GM18505 (cell line): ENCODE results near the gene NDUFS6.

ENCODE experiments used
- ATAC-seq: cut with Tn5 transposase; IDR thresholded peaks from one replicate; pipeline ENCODE4 v1.9.1; 2021; ENCODE audit not compliant: unreplicated experiment
- POLR2A ChIP-seq: IDR thresholded peaks from 4 replicates; pipeline ENCODE4 v1.6.1; 2011; ENCODE audit warnings: borderline replicate concordance; ENCODE audit not compliant: insufficient read depth, insufficient read length; ENCODE audit errors: extremely low read depth

NDUFS6 gene

DNA sequence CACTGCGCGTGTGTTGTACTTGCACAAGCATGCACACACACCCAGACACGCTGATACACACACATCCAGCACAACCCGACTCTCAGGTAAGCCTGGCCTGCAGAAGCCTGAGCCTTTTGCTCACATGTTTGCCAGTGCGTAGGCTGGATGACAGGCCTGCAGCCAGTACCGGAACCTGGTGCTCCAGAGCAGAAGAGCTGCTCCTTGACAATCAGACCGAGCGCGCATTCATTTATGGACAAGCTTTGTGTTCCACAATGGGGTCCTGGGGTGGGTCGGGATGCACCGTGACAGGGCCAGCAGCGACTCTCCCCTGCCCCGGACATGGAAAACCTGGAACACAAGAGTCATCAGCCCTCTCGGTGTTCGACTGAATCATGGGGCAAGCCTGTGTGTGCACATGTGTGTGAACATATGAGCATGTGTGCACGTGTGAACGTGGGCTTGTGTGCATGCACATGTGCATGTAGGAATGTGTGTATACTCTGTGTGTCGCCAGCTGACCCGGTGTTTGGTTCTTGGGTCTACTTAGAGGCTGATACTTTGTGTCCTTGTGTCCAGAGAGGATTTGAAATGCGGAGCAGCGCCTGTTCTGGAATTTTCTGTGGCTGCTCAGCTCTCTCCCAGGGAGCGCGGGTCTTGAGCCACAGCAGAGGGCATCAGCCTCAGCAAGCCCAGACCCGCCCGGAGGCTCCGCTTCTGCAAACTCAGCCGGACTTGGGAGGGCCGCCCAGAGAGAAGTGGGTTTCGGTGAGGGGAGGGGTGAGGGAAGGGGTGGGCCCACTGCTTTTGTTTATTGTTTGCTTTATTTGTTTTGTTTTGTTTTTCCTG lies 49.3 kb downstream of the NDUFS6 start:
- TF ChIP-seq POLR2A: no peak

DNA sequence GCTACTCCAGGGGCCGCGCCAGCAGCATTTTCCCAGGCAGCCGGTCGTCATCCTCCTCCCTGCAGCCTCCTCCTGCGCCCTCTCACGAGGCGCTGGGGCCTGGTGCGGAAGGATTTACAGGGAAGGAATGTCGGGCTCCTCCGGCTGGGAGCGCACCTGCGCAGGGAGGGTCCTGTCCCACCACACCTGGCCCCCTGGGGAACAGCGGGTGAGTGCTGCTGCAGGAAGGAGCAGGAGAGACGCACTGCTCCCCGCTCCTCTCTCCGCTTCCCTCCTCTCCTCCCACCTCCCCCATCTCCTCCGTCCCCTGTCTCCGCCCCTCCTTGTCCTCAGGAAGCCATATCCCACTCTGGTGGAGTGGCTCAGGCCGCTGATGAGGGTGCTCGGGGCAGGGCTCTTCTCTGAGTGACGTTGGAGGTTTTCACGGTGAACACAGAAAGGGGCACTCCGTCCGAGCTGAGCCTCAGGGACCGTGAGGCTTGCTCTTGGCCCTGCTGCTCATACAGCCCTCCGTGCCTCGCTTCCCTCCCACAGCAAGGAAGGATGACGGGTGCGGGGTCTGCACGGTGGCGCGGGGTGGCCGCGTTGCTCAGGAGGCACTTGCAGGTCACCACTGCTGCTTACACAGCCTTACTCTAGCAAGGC lies 50.2 kb downstream of the NDUFS6 start:
- no peak for TF ChIP-seq POLR2A
- no peak for ATAC-seq

More for the DNA sequence above, 49.3 kb downstream of the NDUFS6 start:
- ATAC-seq: no peak

DNA sequence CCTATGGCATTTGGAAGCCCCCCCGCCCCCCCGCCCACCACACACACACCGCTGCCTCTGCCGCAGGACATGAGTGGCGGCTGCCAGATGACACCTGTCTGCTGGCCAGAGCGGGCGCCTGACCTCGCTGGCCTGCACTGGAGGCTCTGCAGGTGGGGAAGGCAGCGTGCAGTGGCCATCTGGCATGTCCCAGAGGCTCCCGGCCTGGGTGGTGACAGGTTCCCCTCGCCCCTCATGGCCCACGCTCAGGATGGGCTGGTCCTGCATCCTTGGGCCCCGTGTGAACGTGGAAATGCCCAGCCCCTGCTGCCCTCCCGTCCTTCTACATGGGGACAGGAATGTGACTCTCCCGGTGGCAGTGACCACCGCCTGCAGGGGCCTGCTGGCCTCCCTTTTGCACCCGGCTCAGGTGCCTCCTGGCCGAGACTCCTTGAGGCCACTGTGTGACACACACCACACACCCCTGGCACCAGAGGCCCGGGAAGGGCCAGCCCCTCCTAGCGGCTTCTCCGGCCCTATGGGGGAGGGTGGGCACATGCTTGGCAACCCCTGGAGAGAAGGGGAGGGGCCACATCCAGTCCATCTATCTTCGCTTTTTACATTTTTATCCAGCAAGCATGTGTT lies 51.2 kb downstream of the NDUFS6 start:
- no peak for ATAC-seq
- TF ChIP-seq POLR2A: no peak

DNA sequence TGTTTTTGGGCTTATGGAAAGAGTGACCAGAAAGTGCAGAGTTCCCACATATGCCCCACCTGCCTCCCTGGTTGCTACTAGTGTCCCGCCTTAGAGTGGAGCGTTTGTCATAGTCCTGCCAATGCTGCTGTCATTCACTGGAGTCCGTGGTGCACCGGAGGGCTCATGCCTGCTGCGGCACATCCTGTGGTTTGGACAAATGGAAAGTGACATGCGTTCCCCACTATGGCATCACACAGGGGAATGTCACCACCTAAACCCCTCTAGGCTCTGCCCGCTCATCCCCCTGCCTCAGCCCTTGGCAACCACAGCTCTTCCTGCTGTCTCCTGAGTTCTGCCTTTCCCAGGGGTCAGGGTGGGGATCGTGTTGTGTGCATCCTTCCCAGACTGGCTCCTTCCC lies 52.3 kb downstream of the NDUFS6 start:
- no peak for ATAC-seq

DNA sequence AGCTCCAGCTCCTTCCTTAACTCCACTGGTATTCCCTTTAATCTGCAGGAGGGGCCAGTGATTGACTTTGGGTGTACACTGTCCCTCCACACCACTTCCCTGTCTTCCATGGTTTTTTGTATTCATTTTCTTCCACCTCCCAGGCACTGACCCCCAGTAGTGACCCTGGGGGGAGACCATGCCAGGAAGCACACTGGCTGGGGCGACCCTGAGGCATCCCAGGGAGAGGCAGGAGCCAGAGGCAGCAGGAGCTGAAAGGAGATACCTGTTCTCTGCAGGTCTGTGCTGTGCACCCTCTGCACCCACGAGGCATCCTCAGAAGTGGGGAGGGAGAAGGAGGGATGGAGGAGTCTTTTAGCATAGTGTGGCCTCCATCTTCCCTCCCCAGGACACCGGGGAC lies 53.9 kb downstream of the NDUFS6 start:
- ATAC-seq: no peak
- no peak for TF ChIP-seq POLR2A

More for the DNA sequence above, 52.3 kb downstream of the NDUFS6 start:
- TF ChIP-seq POLR2A: no peak

DNA sequence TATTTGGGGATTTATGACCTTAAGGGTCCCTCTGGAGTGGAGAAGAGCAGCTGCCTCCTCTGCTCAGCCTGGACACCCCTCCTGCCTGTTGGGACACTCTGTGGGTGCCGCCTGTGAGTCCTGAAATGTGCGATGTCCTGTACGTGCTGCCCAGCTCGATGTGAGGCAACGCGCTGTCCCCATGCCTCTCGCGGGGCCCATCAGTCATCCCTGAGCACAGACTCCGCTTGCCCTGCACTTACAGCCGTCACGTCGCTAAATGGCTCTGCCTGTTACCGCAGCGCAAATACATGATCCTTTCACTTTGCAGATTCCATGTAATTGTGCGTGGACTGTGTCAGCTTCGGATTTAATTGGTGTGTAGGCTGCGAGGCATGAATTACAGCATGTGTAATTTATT lies 54.4 kb downstream of the NDUFS6 start:
- TF ChIP-seq POLR2A: no peak
- ATAC-seq: no peak

DNA sequence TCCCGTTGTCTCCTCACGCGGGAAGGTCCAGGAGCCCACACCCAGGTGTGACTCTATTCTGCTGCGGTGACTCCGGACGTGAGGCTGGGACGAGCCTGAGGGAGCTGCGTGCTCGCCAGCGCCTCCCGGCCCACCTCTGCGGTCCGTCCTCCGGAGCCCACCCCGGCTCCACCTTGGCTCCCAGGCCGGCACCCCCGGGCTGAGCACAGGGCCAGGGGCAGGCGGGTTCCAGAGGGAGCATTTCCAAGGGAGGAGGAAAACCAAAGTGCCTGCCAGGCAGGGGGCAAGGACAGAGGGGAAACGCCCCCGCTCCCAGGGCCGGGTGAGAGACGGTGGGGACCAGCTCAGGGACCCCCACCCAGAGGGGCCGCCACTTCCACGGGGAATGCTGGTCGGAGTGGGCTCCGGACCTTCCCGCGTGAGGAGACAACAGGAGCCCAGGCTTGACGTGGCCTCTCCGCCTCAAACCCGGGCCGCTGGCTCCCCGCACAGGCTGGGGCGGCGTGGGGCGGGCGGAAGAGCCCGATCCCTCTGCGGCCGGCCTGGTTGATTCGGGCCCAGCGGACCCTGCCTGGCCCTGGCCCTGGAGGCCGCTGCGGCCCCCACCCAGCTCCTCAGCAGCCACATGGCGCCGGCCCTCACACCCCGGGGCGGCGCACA lies 55.5 kb downstream of the NDUFS6 start:
- TF ChIP-seq POLR2A: no peak
- ATAC-seq: no peak

DNA sequence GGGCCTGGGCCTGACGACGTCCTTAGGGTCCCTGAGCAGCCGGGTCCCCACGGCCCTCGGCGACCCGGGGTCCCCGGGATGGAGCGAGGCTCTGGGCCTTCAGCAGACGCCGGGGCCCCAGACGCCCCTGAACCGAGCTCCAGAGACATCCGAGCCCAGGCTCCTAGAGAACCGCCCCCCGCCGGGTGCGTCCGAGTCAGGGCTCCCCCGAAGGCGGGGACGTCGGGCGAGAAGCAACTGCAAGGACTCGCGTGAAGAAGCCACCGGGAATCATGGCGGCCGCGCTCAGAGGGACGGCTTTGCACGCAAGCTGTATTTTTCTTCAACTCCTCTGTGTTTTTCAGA lies 56.0 kb downstream of the NDUFS6 start:
- ATAC-seq: no peak
- no peak for TF ChIP-seq POLR2A

DNA sequence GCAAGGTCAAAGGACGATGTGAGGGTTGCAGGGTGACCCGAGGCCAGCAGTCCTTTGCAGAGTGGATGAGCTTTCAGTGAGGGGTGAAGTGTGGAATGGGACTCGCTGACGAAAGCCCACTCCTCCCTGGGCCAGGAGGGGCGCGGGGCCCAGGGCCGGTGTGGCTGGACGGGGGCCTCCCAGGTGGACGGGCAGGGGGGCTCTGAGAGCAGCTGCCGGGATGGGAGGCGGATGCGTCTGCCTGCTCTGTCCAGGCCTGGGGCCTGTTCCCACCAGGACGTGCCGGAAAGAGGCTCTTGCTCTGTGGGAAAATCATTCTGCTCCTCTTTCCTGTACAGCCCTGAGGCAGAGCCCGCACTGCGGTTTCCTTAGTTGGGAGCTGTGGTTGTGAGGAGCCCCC lies 57.2 kb downstream of the NDUFS6 start:
- no peak for ATAC-seq
- no peak for TF ChIP-seq POLR2A

DNA sequence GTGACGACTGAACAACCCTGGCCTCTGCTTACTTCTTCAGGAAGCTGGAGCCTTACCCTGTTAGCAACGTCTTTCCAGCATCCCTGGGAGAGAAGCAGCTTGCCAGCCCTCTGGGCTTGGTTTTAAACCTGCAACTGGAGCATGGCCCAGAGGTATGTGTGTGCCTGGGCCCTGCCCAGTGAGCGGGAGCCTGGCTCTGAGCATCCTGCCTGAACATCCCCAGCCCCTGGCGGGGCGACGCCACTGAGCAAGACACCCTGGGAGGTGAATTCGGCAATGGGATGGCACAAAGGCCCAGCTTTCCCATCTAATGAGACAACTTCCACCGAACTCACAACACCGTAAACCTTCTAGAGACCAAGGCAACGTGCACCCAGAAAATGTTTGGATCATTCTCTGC lies 57.9 kb downstream of the NDUFS6 start:
- ATAC-seq: no peak
- TF ChIP-seq POLR2A: no peak

DNA sequence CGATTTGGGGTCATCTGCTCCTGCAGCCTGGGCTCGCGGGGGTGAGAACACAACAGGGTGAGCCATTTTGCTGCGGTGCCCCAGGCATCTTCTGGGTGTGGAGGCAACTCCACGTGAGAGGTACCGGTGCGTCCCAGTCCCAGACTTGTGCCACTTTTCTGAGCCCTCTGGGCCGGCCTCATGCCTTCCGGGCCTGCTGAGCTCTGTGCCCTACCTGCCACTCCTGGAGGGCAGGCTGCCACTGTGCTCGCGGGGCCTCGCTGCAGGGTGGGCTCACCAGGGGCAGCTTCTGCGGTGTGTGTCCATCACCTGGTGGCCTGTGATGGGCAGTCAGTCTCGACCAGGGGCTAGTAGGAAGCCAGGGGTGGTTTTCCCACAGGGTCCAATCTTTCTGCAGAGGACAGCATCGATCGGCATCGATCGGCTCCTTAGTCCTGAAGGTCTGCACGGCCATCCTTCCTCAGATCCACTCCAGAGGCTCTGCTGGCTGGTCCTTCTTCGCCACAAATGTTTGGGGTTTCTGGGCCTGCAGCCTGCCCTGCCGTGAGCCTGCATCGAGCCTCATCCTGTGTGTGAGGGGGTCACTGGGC lies 58.9 kb downstream of the NDUFS6 start:
- ATAC-seq: no peak

DNA sequence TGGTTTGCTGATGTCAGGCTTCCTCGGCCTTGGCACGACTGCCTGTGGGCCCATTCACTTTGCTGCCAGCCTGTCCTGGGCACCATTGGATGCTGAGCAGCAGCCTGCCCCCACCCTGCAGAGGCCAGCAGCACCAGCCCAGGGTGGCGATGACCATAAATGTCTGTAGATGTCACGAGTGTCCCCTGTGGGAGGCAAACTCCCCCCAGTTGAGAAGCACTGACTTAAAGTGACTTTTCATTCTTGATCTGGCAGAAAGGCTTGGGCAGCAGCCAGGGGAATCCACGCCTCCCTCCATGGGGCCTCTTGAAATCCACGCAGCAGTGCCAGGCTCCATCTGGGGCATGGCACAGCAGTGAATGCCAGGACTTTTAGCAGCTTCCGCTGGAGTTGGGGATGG lies 59.7 kb downstream of the NDUFS6 start:
- ATAC-seq: no peak

More for the DNA sequence above, 58.9 kb downstream of the NDUFS6 start:
- TF ChIP-seq POLR2A: no peak

DNA sequence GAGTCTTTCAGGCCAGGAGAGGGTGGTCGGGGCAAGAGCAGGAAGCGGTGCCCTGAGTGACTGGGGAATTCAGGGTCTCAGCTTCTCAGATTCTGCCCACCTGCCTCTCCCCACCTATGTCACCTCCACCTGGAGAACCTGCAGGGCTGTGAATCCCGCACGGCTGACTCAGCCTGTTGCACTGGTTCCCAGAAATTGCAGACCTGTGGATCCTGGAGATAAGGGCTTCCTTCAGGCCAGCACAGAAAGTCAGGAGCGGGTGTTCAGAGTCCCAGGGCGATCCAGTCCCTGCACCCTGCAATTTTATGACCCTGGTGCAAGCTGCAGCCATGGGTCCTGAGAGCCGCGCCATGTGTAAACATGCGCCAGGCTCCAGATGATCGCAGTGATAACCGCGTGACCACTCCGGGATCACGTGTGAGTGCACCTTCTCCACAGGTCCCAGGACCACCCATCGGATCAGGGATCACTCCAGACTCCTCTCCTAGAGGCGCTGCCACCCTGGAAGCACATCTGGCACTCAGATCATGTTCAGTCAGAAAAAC lies 63.8 kb downstream of the NDUFS6 start:
- TF ChIP-seq POLR2A: no peak
- no peak for ATAC-seq

More for the DNA sequence above, 59.7 kb downstream of the NDUFS6 start:
- no peak for TF ChIP-seq POLR2A
